Measurements from ENCODE around the gene EML4.

EML4 gene

DNA sequence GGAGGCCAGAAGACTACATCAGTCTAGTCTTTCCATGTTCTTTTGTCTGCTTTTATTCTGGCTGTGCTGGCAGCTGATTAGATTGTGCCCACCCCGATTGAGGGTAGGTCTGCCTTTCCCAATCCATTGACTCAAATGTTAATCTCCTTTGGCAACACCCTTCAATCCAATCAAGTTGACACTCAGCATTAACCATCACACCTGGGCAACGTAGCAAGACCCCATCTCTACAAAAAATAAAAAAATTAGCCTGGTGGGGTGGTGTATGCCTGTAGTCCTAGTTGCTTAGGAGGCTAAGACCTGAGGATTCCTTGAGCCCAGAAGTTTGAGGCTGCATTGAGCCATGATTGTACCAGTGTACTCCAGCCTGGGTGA lies 33.5 kb downstream of the EML4 start:
- H4K20me1 ChIP-seq (ENCODE audit: insufficient read depth, low read length) = peaks cover 22% of the 10 kb centered on the region
- DNase-seq = no peak
- H3K4me3 ChIP-seq (ENCODE audit: low read length) = no peak overlapping the region
- no peaks in the 10 kb centered on the region for H3F3A ChIP-seq (ENCODE audit: insufficient read depth, low read length)
- H2AFZ ChIP-seq (ENCODE audit: low read length) = no peak overlapping the region
- H3K36me3 ChIP-seq (replicated peaks; ENCODE audit: insufficient read depth, low read length) = no peaks in the 10 kb centered on the region
- no peak overlapping the region for H3K27ac ChIP-seq (ENCODE audit: low read length)
- H3K4me1 ChIP-seq (ENCODE audit: low read length) = peaks cover 4% of the 10 kb centered on the region; the same call in 1 of the 2 replicates
- TF ChIP-seq, protein P1, sequence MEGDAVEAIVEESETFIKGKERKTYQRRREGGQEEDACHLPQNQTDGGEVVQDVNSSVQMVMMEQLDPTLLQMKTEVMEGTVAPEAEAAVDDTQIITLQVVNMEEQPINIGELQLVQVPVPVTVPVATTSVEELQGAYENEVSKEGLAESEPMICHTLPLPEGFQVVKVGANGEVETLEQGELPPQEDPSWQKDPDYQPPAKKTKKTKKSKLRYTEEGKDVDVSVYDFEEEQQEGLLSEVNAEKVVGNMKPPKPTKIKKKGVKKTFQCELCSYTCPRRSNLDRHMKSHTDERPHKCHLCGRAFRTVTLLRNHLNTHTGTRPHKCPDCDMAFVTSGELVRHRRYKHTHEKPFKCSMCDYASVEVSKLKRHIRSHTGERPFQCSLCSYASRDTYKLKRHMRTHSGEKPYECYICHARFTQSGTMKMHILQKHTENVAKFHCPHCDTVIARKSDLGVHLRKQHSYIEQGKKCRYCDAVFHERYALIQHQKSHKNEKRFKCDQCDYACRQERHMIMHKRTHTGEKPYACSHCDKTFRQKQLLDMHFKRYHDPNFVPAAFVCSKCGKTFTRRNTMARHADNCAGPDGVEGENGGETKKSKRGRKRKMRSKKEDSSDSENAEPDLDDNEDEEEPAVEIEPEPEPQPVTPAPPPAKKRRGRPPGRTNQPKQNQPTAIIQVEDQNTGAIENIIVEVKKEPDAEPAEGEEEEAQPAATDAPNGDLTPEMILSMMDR (IDR thresholded peaks at IDR 0.05; ENCODE audit: low read length) = no peak
- no peak for TF ChIP-seq EZH2 (optimal IDR thresholded peaks at IDR 0.05; ENCODE audit: low read depth, low read length)
- no peak for TF ChIP-seq EZH2phosphoT487 (IDR thresholded peaks at IDR 0.05; ENCODE audit: low read length)
- H3K9me2 ChIP-seq (replicated peaks; ENCODE audit: insufficient read depth, low read length) = no peaks in the 10 kb centered on the region
- H3K9ac ChIP-seq (ENCODE audit: low read length) = no peak overlapping the region
- peaks cover 98% of the 10 kb centered on the region for H3K79me2 ChIP-seq (ENCODE audit: low read length)
- H3K9me3 ChIP-seq (replicated peaks; ENCODE audit: insufficient read depth, low read length) = no peaks in the 10 kb centered on the region
- H3K4me2 ChIP-seq (ENCODE audit: low read depth, low read length) = no peak overlapping the region
- H3K27me3 ChIP-seq (replicated peaks; ENCODE audit: insufficient read depth, low read length) = no peaks in the 10 kb centered on the region

DNA sequence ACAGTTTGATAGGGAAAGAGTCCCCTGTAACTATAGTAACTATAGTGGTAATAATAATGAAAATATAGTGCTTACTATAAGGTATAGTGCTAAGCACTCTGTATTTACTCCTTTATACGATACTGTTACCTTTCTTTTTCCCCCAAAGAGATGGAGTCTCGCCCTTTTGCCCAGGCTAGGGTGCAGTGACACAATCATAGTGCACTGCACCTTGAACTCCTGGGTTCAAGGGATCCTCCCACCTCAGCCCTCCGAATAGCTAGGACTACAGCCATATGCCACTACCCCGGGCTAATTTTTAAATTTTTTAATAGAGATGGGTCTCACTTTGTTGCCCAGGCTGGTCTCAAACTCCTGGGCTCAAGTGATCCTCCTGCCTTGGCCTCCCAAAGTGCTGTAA lies 34.6 kb downstream of the EML4 start:
- no peak for TF ChIP-seq EZH2phosphoT487 (IDR thresholded peaks at IDR 0.05; ENCODE audit: low read length)
- TF ChIP-seq, protein P1 (IDR thresholded peaks at IDR 0.05; ENCODE audit: low read length) = no peak
- no peak for TF ChIP-seq EZH2 (optimal IDR thresholded peaks at IDR 0.05; ENCODE audit: low read depth, low read length)
- Histone ChIP-seq H4K20me1 (ENCODE audit: insufficient read depth, low read length) (peaks cover 23% of the 10 kb centered on the region), H3K27ac (ENCODE audit: low read length) (no peak overlapping the region), H3K36me3 (replicated peaks; ENCODE audit: insufficient read depth, low read length) (no peaks in the 10 kb centered on the region), H3K4me3 (ENCODE audit: low read length) (no peak overlapping the region), H3K4me1 (ENCODE audit: low read length) (no peaks in the 10 kb centered on the region), H3K9me2 (replicated peaks; ENCODE audit: insufficient read depth, low read length) (no peaks in the 10 kb centered on the region), H3K9me3 (replicated peaks; ENCODE audit: insufficient read depth, low read length) (no peaks in the 10 kb centered on the region), H3F3A (ENCODE audit: insufficient read depth, low read length) (no peaks in the 10 kb centered on the region), H2AFZ (ENCODE audit: low read length) (no peak overlapping the region), H3K79me2 (ENCODE audit: low read length) (peaks cover 96% of the 10 kb centered on the region), H3K4me2 (ENCODE audit: low read depth, low read length) (no peak overlapping the region), H3K27me3 (replicated peaks; ENCODE audit: insufficient read depth, low read length) (no peaks in the 10 kb centered on the region), H3K9ac (ENCODE audit: low read length) (no peak overlapping the region)
- no peak for DNase-seq

DNA sequence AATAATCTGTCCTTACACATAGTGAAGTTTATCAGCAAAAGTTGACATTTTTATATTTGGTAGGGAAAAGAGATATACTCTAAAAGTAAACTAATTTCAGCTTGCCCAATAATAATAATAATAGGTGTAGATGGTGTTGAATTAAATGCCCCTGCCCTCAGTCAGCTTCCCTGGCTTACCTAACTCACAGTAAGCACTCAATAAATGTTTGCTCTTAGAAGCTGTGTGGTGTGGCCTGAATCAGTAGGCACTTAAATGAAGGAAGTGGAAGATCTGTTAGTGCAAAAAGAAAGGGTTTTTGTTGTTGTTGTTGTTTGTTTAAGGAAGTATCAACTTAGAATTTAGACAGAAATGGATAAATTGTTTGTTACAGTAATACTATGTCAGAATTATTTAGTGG lies 36.2 kb downstream of the EML4 start:
- H4K20me1 ChIP-seq (ENCODE audit: insufficient read depth, low read length) = peaks cover 20% of the 10 kb centered on the region; the same call in 1 of the 2 replicates

More for the DNA sequence above, 36.2 kb downstream of the EML4 start:
- TF ChIP-seq, protein P1 (IDR thresholded peaks at IDR 0.05; ENCODE audit: low read length) = no peak
- no peak for TF ChIP-seq EZH2phosphoT487 (IDR thresholded peaks at IDR 0.05; ENCODE audit: low read length)
- no peak for TF ChIP-seq EZH2 (optimal IDR thresholded peaks at IDR 0.05; ENCODE audit: low read depth, low read length)
- Histone ChIP-seq H3K27me3 (replicated peaks; ENCODE audit: insufficient read depth, low read length) (no peaks in the 10 kb centered on the region), H3K9me2 (replicated peaks; ENCODE audit: insufficient read depth, low read length) (no peaks in the 10 kb centered on the region), H3F3A (ENCODE audit: insufficient read depth, low read length) (no peaks in the 10 kb centered on the region), H3K9ac (ENCODE audit: low read length) (no peak overlapping the region), H3K27ac (ENCODE audit: low read length) (no peak overlapping the region), H3K36me3 (replicated peaks; ENCODE audit: insufficient read depth, low read length) (no peaks in the 10 kb centered on the region), H3K4me1 (ENCODE audit: low read length) (no peaks in the 10 kb centered on the region), H2AFZ (ENCODE audit: low read length) (no peak overlapping the region), H3K4me2 (ENCODE audit: low read depth, low read length) (no peak overlapping the region), H3K9me3 (replicated peaks; ENCODE audit: insufficient read depth, low read length) (no peaks in the 10 kb centered on the region), H3K4me3 (ENCODE audit: low read length) (no peak overlapping the region), H3K79me2 (ENCODE audit: low read length) (peaks cover 91% of the 10 kb centered on the region)
- no peak for DNase-seq

All from MM.1S (cell line).